Progenitor cell of endocrine pancreas (in vitro differentiated cells): Measurements from ENCODE around the gene CHRNA4. TPM values are rescaled to one million over a fixed set of nuclear protein-coding genes. Genes with fewer than 3 reads are reported as not detected.
A peak's percentile ranks its signal among the peaks of the same experiment; 100 is the strongest.

ENCODE experiments used
- DNase-seq: peaks from one replicate; pipeline ENCODE4 v3.0.0; 2021; ENCODE audit warnings: low spot score; ENCODE audit not compliant: unreplicated experiment
- H3K27ac Mint-ChIP-seq: 2 replicates; pipeline ENCODE4 v1.8.0; 2021; ENCODE audit warnings: mild to moderate bottlenecking, moderate library complexity, mixed read lengths
- H3K27me3 Mint-ChIP-seq: 2 replicates; pipeline ENCODE4 v1.8.0; 2021; ENCODE audit warnings: mixed read lengths
- H3K36me3 Mint-ChIP-seq: 2 replicates; pipeline ENCODE4 v1.8.0; 2022; ENCODE audit warnings: mixed read lengths; ENCODE audit not compliant: insufficient read depth
- H3K4me1 Mint-ChIP-seq: 2 replicates; pipeline ENCODE4 v1.8.0; 2021; ENCODE audit warnings: low read depth, mixed read lengths
- H3K4me3 Mint-ChIP-seq: 2 replicates; pipeline ENCODE4 v1.8.0; 2021; ENCODE audit warnings: low read depth, mild to moderate bottlenecking, moderate library complexity, mixed read lengths
- H3K9me3 Mint-ChIP-seq: 2 replicates; pipeline ENCODE4 v1.8.0; 2021; ENCODE audit warnings: low read depth, mixed read lengths
- CTCF ChIP-seq: fragments of 200-600 bp; sonication (generic); IDR thresholded peaks from one replicate; pipeline ENCODE4 v1.5.0; 2021; ENCODE audit warnings: antibody characterized with exemption, mild to moderate bottlenecking; ENCODE audit not compliant: unreplicated experiment
- total RNA-seq: library from RNA; stranded (reverse); gene quantifications from 2 replicates; pipeline ENCODE4 v1.2.1, GENCODE V29; 2021

The CHRNA4 gene
- total RNA-seq, 1 donor from 2014 or later = 0.43 TPM

- Mint-ChIP-seq H3K36me3 (no peaks in the 10 kb centered on the region), H3K4me1 (peaks cover 15% of the 10 kb centered on the region), H3K4me3 (no peak overlapping the region)
Measured at GRCh38 chr20:63379296-63379695, 18.1 kb upstream of the CHRNA4 start.

GRCh38 chr20:63378626-63379025, 17.5 kb upstream of the CHRNA4 start:
- H3K36me3 Mint-ChIP-seq = no peaks in the 10 kb centered on the region

More at GRCh38 chr20:63379296-63379695, 18.1 kb upstream of the CHRNA4 start:
- TF ChIP-seq CTCF = no peak
- Mint-ChIP-seq H3K27ac (no peak overlapping the region), H3K9me3 (no peaks in the 10 kb centered on the region), H3K27me3 (peaks cover 5% of the 10 kb centered on the region)
- DNase-seq = no peak

GRCh38 chr20:63377951-63378381, 16.8 kb upstream of the CHRNA4 start:
- H3K27me3 Mint-ChIP-seq = no peaks in the 10 kb centered on the region

More at GRCh38 chr20:63378626-63379025, 17.5 kb upstream of the CHRNA4 start:
- TF ChIP-seq CTCF = peak; percentile 10
- H3K27ac Mint-ChIP-seq = no peak overlapping the region
- peaks cover 5% of the 10 kb centered on the region for H3K27me3 Mint-ChIP-seq
- no peak overlapping the region for H3K4me3 Mint-ChIP-seq
- no peaks in the 10 kb centered on the region for H3K9me3 Mint-ChIP-seq
- H3K4me1 Mint-ChIP-seq = peaks cover 15% of the 10 kb centered on the region
- no peak for DNase-seq

GRCh38 chr20:63377256-63377941, 16.2 kb upstream of the CHRNA4 start:
- no peaks in the 10 kb centered on the region for H3K27me3 Mint-ChIP-seq
- no peak for TF ChIP-seq CTCF
- H3K36me3 Mint-ChIP-seq = no peaks in the 10 kb centered on the region
- peak overlapping the region; percentile 19 for H3K4me3 Mint-ChIP-seq
- H3K9me3 Mint-ChIP-seq = no peaks in the 10 kb centered on the region
- peaks cover 15% of the 10 kb centered on the region for H3K4me1 Mint-ChIP-seq
- DNase-seq = peak; percentile 48
- H3K27ac Mint-ChIP-seq = peak overlapping the region; percentile 77

More at GRCh38 chr20:63377951-63378381, 16.8 kb upstream of the CHRNA4 start:
- Mint-ChIP-seq H3K4me3 (no peak overlapping the region), H3K36me3 (no peaks in the 10 kb centered on the region), H3K4me1 (peaks cover 15% of the 10 kb centered on the region), H3K9me3 (no peaks in the 10 kb centered on the region), H3K27ac (no peak overlapping the region)
- DNase-seq = no peak
- no peak for TF ChIP-seq CTCF

GRCh38 chr20:63376283-63377250, 15.4 kb upstream of the CHRNA4 start:
- Mint-ChIP-seq H3K27ac (no peak overlapping the region), H3K4me3 (no peak overlapping the region), H3K4me1 (peaks cover 15% of the 10 kb centered on the region), H3K9me3 (no peaks in the 10 kb centered on the region), H3K36me3 (no peaks in the 10 kb centered on the region), H3K27me3 (no peaks in the 10 kb centered on the region)
- no peak for DNase-seq
- TF ChIP-seq CTCF = no peak
